ENCODE data around the gene ZBTB11. TPM values are rescaled to one million over a fixed set of nuclear protein-coding genes. Genes with fewer than 3 reads are reported as not detected.

Gene ZBTB11
- 64.9 and 66.7 TPM in 2 replicates for total RNA-seq (2013; cell fraction: nucleolus; rRNA removed)
- 23.8 and 28.4 TPM in 2 replicates for total RNA-seq (2014; rRNA removed)
- total RNA-seq (2014; rRNA removed; fragmentation: Illumina TruSeq; extraction: Trizol), result 25.7 and 26.4 TPM in 2 replicates
- 19.2 and 19.7 TPM in 2 replicates for total RNA-seq (2021)
- 5.4 TPM for polyA plus RNA-seq (2011; ENCODE audit: low read depth)
- 21.4 and 31.9 TPM in 2 replicates for polyA plus RNA-seq (2011; rRNA removed)
- 6.4 and 7.6 TPM in 2 replicates for polyA plus RNA-seq (2011; cell fraction: cytosol; rRNA removed)
- polyA plus RNA-seq (2011; cell fraction: nucleus; rRNA removed), result 16.2 and 20.1 TPM in 2 replicates
- 8.6 and 11.0 TPM in 2 replicates for polyA plus RNA-seq (2012)
- 20.5 and 25.5 TPM in 2 replicates for polyA plus RNA-seq (2014; fragmentation: Illumina TruSeq; extraction: Trizol)
- polyA plus RNA-seq (2014; fragmentation: Nextera tagmentation; extraction: Ambion mirVana), result 1 to 10 TPM; 3.5 to 5.0 TPM
- polyA plus RNA-seq (2014; rRNA removed), result 14.3 and 15.0 TPM in 2 replicates
- 10 to 100 TPM; 14.6 to 16.3 TPM for polyA plus RNA-seq (2016; fragmentation: Nextera tagmentation; extraction: Ambion mirVana)
- 22.4 and 28.2 TPM in 2 replicates for polyA minus RNA-seq (2011; rRNA and poly(A)+ RNA removed)
- 15.4 and 15.6 TPM in 2 replicates for polyA minus RNA-seq (2011; cell fraction: cytosol; rRNA and poly(A)+ RNA removed)
- polyA minus RNA-seq (2011; cell fraction: nucleus; rRNA and poly(A)+ RNA removed), result 21.2 and 35.5 TPM in 2 replicates
- Bru-seq, nascent RNA, result percentile 84 among the genes with signal in this experiment
- BruChase-seq, experiment 1, labeled RNA remaining after a 6-hour chase, result percentile 82 among the genes with signal in this experiment
- BruChase-seq, experiment 2, labeled RNA remaining after a 2-hour chase, result percentile 94 among the genes with signal in this experiment
- long read RNA-seq, experiment 1, partial matches to known transcripts, result 2 of 4 reads
- long read RNA-seq, experiment 1, other reads (novel, unspliced or antisense), result 1 of 4 reads
- long read RNA-seq, experiment 2, full-length matches to known transcripts, result 8 of 24 reads
- long read RNA-seq, experiment 2, partial matches to known transcripts, result 16 of 24 reads
- long read RNA-seq, experiment 2, other reads (novel, unspliced or antisense), result 0 of 24 reads

GRCh38 chr3:101676765-101677435 is at the start of gene ZBTB11:
Gene ZBTB11, minus strand, starts transcription at chr3:101677132. Its CDS starts 218 bp downstream, at chr3:101676914.
- intact Hi-C loops (cut with micrococcal nuclease; ENCODE audit: unreplicated experiment), result loop anchor here (1.0 to 5.0 kb wide), 5 partner anchors 9 to 265 kb away; partner anchors contain the start of genes CEP97, PCNP, RPL24 and SENP7
- no peaks in the 10 kb centered on the region for H3K4me1 ChIP-seq (ENCODE audit: control insufficient read depth, insufficient read depth, low read length)
- H4K20me1 ChIP-seq (ENCODE audit: control insufficient read depth, insufficient read depth), result no peaks in the 10 kb centered on the region
- peak within 1 kb of the TSS; percentile 84 for H2AFZ ChIP-seq (ENCODE audit: control insufficient read depth, low read depth, low read length)
- ATAC-seq (peak; percentile 87), DNase-seq (ENCODE audit: low read depth, low spot score) (peak; percentile 99), FAIRE-seq (peak; percentile 98)
- H3K4me2 ChIP-seq (ENCODE audit: control insufficient read depth, insufficient read depth), result peak within 1 kb of the TSS; percentile 60
- in situ Hi-C loops (cut with MboI), result no loop called here
- ChIA-PET RAD21 (ENCODE audit: unreplicated experiment) (interaction anchor here (0.5 to 2.2 kb wide), 6 partner anchors 10 to 180 kb away, joined by 3 to 10 read pairs (median 6); partner anchors contain the start of genes CEP97, PCNP and RPL24), POLR2A (interaction anchor here (0.9 to 4.9 kb wide), 11 partner anchors 9 to 175 kb away, joined by 3 to 46 read pairs (median 3); partner anchors contain the start of genes CEP97, PCNP and RPL24), SMC1A (ENCODE audit: uncharacterized antibody, unreplicated experiment) (interaction anchor here (1.1 to 2.5 kb wide), 6 partner anchors 10 to 103 kb away, joined by 3 to 11 read pairs (median 4); partner anchors contain the start of genes PCNP and RPL24), CTCF (interaction anchor here (0.6 to 2.4 kb wide), 9 partner anchors 8 to 551 kb away, joined by 3 to 13 read pairs (median 4); partner anchors contain the start of genes CEP97 and PCNP)
- no peaks in the 10 kb centered on the region for H3K9me3 ChIP-seq (replicated peaks; ENCODE audit: control insufficient read depth, insufficient read depth, low read length)
- peak within 1 kb of the TSS; percentile 90 for H3K9ac ChIP-seq (ENCODE audit: control insufficient read depth, insufficient read depth, low read length)
- peaks cover 49% of the 10 kb centered on the region for H3K79me2 ChIP-seq (ENCODE audit: control insufficient read depth, insufficient read depth, low read length)
- no TSS peak for BruUV-seq (replicated peaks)
- H3K27ac ChIP-seq (ENCODE audit: control insufficient read depth, insufficient read depth), result peak within 1 kb of the TSS; percentile 86
- 2% methylated on average over 57 of the region's 57 CpGs for WGBS (ENCODE audit: insufficient coverage, insufficient replicate concordance, low lambda C conversion rate, missing lambda C conversion rate)
- H3K27me3 ChIP-seq (replicated peaks in 1 of 2; ENCODE audit: control insufficient read depth in 2 of 2, insufficient read depth in 2 of 2, low read length in 1 of 2), result no peaks in the 10 kb centered on the region
- peaks cover 8 to 19% of the 10 kb centered on the region in 2 experiments for H3K36me3 ChIP-seq (ENCODE audit: control insufficient read depth in 2 of 2, insufficient read depth in 2 of 2, low read length in 1 of 2)
- H3K4me3 ChIP-seq, result peak within 1 kb of the TSS; percentile 78
- peak; percentile 93 for TF ChIP-seq WRNIP1 (IDR thresholded peaks at IDR 0.05; ENCODE audit: borderline replicate concordance, low read depth, low read length)
- TF ChIP-seq BCLAF1 (IDR thresholded peaks at IDR 0.05), result no peak
- TF ChIP-seq KLF5 (IDR thresholded peaks at IDR 0.05; ENCODE audit: partially characterized antibody), result no peak
- no peak for TF ChIP-seq CHD1 (IDR thresholded peaks at IDR 0.05; ENCODE audit: low read depth, low read length)
- no peak for TF ChIP-seq NFYA (IDR thresholded peaks at IDR 0.05; ENCODE audit: borderline replicate concordance, low read depth, low read length)
- TF ChIP-seq ZNF687 (IDR thresholded peaks at IDR 0.05), result no peak
- TF ChIP-seq E2F4 (IDR thresholded peaks at IDR 0.05; ENCODE audit: low read depth, low read length), result no peak; the same call in 1 of the 2 replicates
